WTC11 (cell line): Measurements from ENCODE around the gene CMC4. TPM values are rescaled to one million over a fixed set of nuclear protein-coding genes. Genes with fewer than 3 reads are reported as not detected.

ENCODE experiments used
- ATAC-seq: fragments of 200-7000 bp; cut with Tn5 transposase; 2 replicates; pipeline ENCODE4 v1.10.0; 2021; ENCODE audit warnings: mild to moderate bottlenecking, moderate library complexity
- Bru-seq: library from RNA; stranded (reverse); fragments of 400-500 nt; gene quantifications from one replicate; lab custom pipeline; 2021; lab: Mats Ljungman, UMichigan
- CTCF ChIA-PET: fragments of 300-600 bp; sonication (Branson Sonifier 250); formaldehyde crosslinking; loops from one replicate; lab custom pipeline; 2021; ENCODE audit warnings: antibody characterized with exemption; lab: Charles Lee
- POLR2A ChIA-PET: fragments of 350-600 bp; sonication (Branson Sonifier 250); formaldehyde crosslinking; loops from one replicate; lab custom pipeline; 2021; ENCODE audit warnings: antibody characterized with exemption; lab: Charles Lee
- DNase-seq: peaks from one replicate; pipeline ENCODE4 v3.0.0; 2021; ENCODE audit warnings: low spot score
- H3K27ac Mint-ChIP-seq: 2 replicates; pipeline ENCODE4 v1.8.0; 2021; ENCODE audit warnings: mixed read lengths
- H3K27me3 Mint-ChIP-seq: 2 replicates; pipeline ENCODE4 v1.8.0; 2021; ENCODE audit warnings: low read depth, mild to moderate bottlenecking, moderate library complexity, mixed read lengths
- H3K36me3 Mint-ChIP-seq: 2 replicates; pipeline ENCODE4 v1.8.0; 2021; ENCODE audit warnings: mixed read lengths
- H3K4me1 Mint-ChIP-seq: 2 replicates; pipeline ENCODE4 v1.8.0; 2022; ENCODE audit warnings: mixed read lengths
- H3K4me3 Mint-ChIP-seq: 2 replicates; pipeline ENCODE4 v1.8.0; 2021; ENCODE audit warnings: mild to moderate bottlenecking, moderate library complexity, mixed read lengths
- H3K9me3 Mint-ChIP-seq: 2 replicates; pipeline ENCODE4 v1.8.0; 2021; ENCODE audit warnings: mixed read lengths
- AFF4 ChIP-seq: sonication (generic); formaldehyde crosslinking; IDR thresholded peaks from 2 replicates; pipeline ENCODE4 v1.8.1; 2023; ENCODE audit warnings: mild to moderate bottlenecking, missing genetic modification reagents, borderline replicate concordance
- CBFB ChIP-seq: sonication (generic); formaldehyde crosslinking; IDR thresholded peaks from 2 replicates; pipeline ENCODE4 v1.8.1; 2022; ENCODE audit warnings: mild to moderate bottlenecking, low read depth, missing genetic modification reagents
- EMX1 ChIP-seq: fragments of 250-450 bp; sonication (Bioruptor Pico); IDR thresholded peaks from 2 replicates; pipeline ENCODE4 v1.8.0; 2021; ENCODE audit warnings: mild to moderate bottlenecking
- JUN ChIP-seq: sonication (generic); formaldehyde crosslinking; IDR thresholded peaks from 2 replicates; pipeline ENCODE4 v1.8.0; 2023; ENCODE audit warnings: mild to moderate bottlenecking, missing genetic modification reagents
- MXD4 ChIP-seq: fragments of 250-450 bp; sonication (Bioruptor Pico); IDR thresholded peaks from 2 replicates; pipeline ENCODE4 v1.8.0; 2021; ENCODE audit warnings: mild to moderate bottlenecking, moderate library complexity, borderline replicate concordance
- NR2C2 ChIP-seq: sonication (generic); formaldehyde crosslinking; IDR thresholded peaks from 2 replicates; pipeline ENCODE4 v1.8.0; 2022; ENCODE audit warnings: mild to moderate bottlenecking, missing genetic modification reagents
- NR3C1 ChIP-seq: sonication (generic); formaldehyde crosslinking; conservative IDR thresholded peaks from 2 replicates; pipeline ENCODE4 v1.8.1; 2023; ENCODE audit warnings: low read depth, mild to moderate bottlenecking, missing genetic modification reagents
- PREB ChIP-seq: sonication (generic); formaldehyde crosslinking; IDR thresholded peaks from 2 replicates; pipeline ENCODE4 v1.8.1; 2022; ENCODE audit warnings: mild to moderate bottlenecking, missing genetic modification reagents, moderate library complexity, borderline replicate concordance
- SP1 ChIP-seq: sonication (generic); formaldehyde crosslinking; conservative IDR thresholded peaks from 2 replicates; pipeline ENCODE4 v1.8.1; 2022; ENCODE audit warnings: missing genetic modification reagents
- TCF7 ChIP-seq: sonication (generic); formaldehyde crosslinking; IDR thresholded peaks from 2 replicates; pipeline ENCODE4 v1.8.0; 2022; ENCODE audit warnings: mild to moderate bottlenecking, low read depth, missing genetic modification reagents, moderate library complexity
- TP53 ChIP-seq: sonication (generic); formaldehyde crosslinking; IDR thresholded peaks from 2 replicates; pipeline ENCODE4 v1.8.1; 2023; ENCODE audit warnings: mild to moderate bottlenecking, missing genetic modification reagents
- ZMAT4 ChIP-seq: fragments of 250-450 bp; sonication (Bioruptor Pico); IDR thresholded peaks from 2 replicates; pipeline ENCODE4 v1.9.0; 2021; ENCODE audit warnings: mild to moderate bottlenecking
- ZNF232 ChIP-seq: sonication (generic); formaldehyde crosslinking; IDR thresholded peaks from 2 replicates; pipeline ENCODE4 v1.8.0; 2022; ENCODE audit warnings: mild to moderate bottlenecking, missing genetic modification reagents
- ZNF281 ChIP-seq: sonication (generic); formaldehyde crosslinking; IDR thresholded peaks from 2 replicates; pipeline ENCODE4 v1.8.0; 2023; ENCODE audit warnings: mild to moderate bottlenecking, missing genetic modification reagents
- ZNF317 ChIP-seq: sonication (generic); formaldehyde crosslinking; IDR thresholded peaks from 2 replicates; pipeline ENCODE4 v1.8.1; 2023; ENCODE audit warnings: low read depth, mild to moderate bottlenecking, moderate library complexity, missing genetic modification reagents, borderline replicate concordance
- ZNF416 ChIP-seq: fragments of 250-450 bp; sonication (Bioruptor Pico); IDR thresholded peaks from 2 replicates; pipeline ENCODE4 v1.9.0; 2021; ENCODE audit warnings: mild to moderate bottlenecking, inconsistent platforms
- ZNF423 ChIP-seq: fragments of 250-450 bp; sonication (Bioruptor Pico); IDR thresholded peaks from 2 replicates; pipeline ENCODE4 v2.1.2; 2022; ENCODE audit warnings: mild to moderate bottlenecking, moderate library complexity
- long read RNA-seq, 3 experiments: library from RNA in 1 of 3; library from capped mRNA in 1 of 3; library from polyadenylated mRNA in 1 of 3; unstranded in 2 of 3; stranded (forward) in 1 of 3; transcript quantifications; one replicate each; pipeline ENCODE4 v2.0.0, GENCODE V29; 2021
- total RNA-seq: library from RNA; stranded (reverse); gene quantifications from 3 replicates; pipeline ENCODE4 v1.2.3, GENCODE V29; 2021
- TF ChIP-seq, protein P1 (sequence below): fragments of 250-450 bp; sonication (Bioruptor Pico); IDR thresholded peaks from 2 replicates; pipeline ENCODE4 v1.9.0; 2021; ENCODE audit warnings: moderate library complexity, mild to moderate bottlenecking, inconsistent platforms, borderline replicate concordance

The CMC4 gene
- total RNA-seq: 3.0 to 6.4 TPM (median 5.9 TPM) in 3 replicates
- Bru-seq, nascent RNA: percentile 72 among the genes with signal in this experiment
- long read RNA-seq, experiment 1, transcript CMC4-202 (3 exons, 1,107 nt): major isoform, 9 of 11 reads
- long read RNA-seq, experiment 1, partial matches to known transcripts: 0 of 11 reads
- long read RNA-seq, experiment 1, other reads (novel, unspliced or antisense): 2 of 11 reads
- long read RNA-seq, experiment 2, transcript CMC4-202 (3 exons, 1,107 nt): major isoform, 10 of 16 reads
- long read RNA-seq, experiment 2, partial matches to known transcripts: 0 of 16 reads
- long read RNA-seq, experiment 2, other reads (novel, unspliced or antisense): 6 of 16 reads
- long read RNA-seq, experiment 3, transcript CMC4-202 (3 exons, 1,107 nt): major isoform, 9 of 9 reads
- long read RNA-seq, experiment 3, partial matches to known transcripts: 0 of 9 reads
- long read RNA-seq, experiment 3, other reads (novel, unspliced or antisense): 0 of 9 reads

- TF ChIP-seq, protein P1, sequence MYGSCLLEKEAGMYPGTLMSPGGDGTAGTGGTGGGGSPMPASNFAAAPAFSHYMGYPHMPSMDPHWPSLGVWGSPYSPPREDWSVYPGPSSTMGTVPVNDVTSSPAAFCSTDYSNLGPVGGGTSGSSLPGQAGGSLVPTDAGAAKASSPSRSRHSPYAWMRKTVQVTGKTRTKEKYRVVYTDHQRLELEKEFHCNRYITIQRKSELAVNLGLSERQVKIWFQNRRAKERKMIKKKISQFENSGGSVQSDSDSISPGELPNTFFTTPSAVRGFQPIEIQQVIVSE (CRISPR knock-in tag): no peak
- peak; percentile 58; the same call in 1 of the 2 replicates for TF ChIP-seq SP1 (CRISPR knock-in tag)
- ChIA-PET POLR2A (no interaction called here), CTCF (interaction anchor here (0.7 to 1.0 kb wide), 2 partner anchors 15 to 16 kb away, joined by 3 read pairs; no protein-coding TSS in a partner anchor)
- peak; percentile 97 for ATAC-seq
- Mint-ChIP-seq H3K4me3 (peak within 1 kb of the TSS; percentile 90), H3K27ac (peak within 1 kb of the TSS; percentile 93), H3K27me3 (no peaks in the 10 kb centered on the region), H3K36me3 (peaks cover 27% of the 10 kb centered on the region), H3K9me3 (no peaks in the 10 kb centered on the region), H3K4me1 (peaks cover 17% of the 10 kb centered on the region)
- peak; percentile 75 for DNase-seq
Measured at GRCh38 chrX:155070975-155071693, at the start of gene CMC4, which contains the start of the genes BRCC3 and MTCP1. TSS of gene CMC4 (minus strand) at chrX:155071136. CDS start at chrX:155064023, 7,113 bp downstream. TSS of gene BRCC3 (plus strand) at chrX:155071508. CDS start at chrX:155071528, 20 bp downstream. TSS of gene MTCP1 (minus strand) at chrX:155071136. CDS start at chrX:155066010, 5,126 bp downstream.

DNA sequence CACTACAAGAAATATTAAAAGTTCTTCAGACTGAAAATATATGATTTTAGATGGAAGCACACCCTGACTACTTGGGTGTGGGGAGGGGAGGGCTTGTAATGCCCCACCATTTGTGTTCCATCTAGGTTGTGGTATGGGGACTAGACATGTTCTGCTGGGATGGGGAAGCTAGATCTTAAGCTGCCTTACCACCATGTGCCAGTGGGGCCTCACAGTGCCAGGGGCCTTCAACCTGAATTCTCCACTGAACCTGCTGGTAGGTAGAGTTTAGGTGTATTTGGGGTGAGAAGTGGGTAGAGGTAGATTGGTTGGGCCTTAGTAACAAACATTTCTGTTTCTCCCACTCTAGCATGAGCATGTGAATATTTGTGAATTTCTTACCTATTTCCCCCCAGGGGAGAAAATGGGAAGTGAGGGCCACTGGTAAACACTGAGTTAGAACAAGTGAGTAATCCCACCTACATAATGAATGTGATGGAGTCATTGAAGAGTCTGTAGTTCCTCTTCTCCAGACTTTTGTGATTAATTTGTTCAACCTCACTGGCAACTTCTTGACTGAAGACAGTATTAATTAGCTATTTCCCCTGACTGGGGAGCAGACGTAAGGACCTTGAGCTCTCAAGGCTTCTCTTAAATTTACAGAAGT lies 44.4 kb upstream of the CMC4 start:
- H3K36me3 Mint-ChIP-seq: peaks cover 15% of the 10 kb centered on the region; the same call in 1 of the 2 replicates
- ATAC-seq (no peak), DNase-seq (no peak)
- ChIA-PET POLR2A (no interaction called here), CTCF (no interaction called here)
- peaks cover 5% of the 10 kb centered on the region; the same call in 1 of the 2 replicates for H3K9me3 Mint-ChIP-seq
- TF ChIP-seq EMX1 (CRISPR knock-in tag): no peak
- H3K27me3 Mint-ChIP-seq: no peaks in the 10 kb centered on the region
- no peak overlapping the region for H3K27ac Mint-ChIP-seq
- no peaks in the 10 kb centered on the region for H3K4me1 Mint-ChIP-seq
- no peak overlapping the region for H3K4me3 Mint-ChIP-seq

- Mint-ChIP-seq H3K27ac (no peak overlapping the region), H3K4me3 (no peak overlapping the region), H3K4me1 (no peaks in the 10 kb centered on the region), H3K9me3 (peaks cover 5% of the 10 kb centered on the region; the same call in 1 of the 2 replicates), H3K27me3 (no peaks in the 10 kb centered on the region), H3K36me3 (peaks cover 11% of the 10 kb centered on the region; the same call in 1 of the 2 replicates)
- POLR2A ChIA-PET: no interaction called here
- CTCF ChIA-PET: no interaction called here
- DNase-seq (no peak), ATAC-seq (no peak)
- TF ChIP-seq JUN (CRISPR knock-in tag) (no peak), ZMAT4 (CRISPR knock-in tag) (no peak), ZNF423 (CRISPR knock-in tag) (no peak), CBFB (CRISPR knock-in tag) (no peak), AFF4 (CRISPR knock-in tag) (no peak), NR2C2 (no peak), TCF7 (CRISPR knock-in tag) (no peak), ZNF232 (no peak), ZNF281 (CRISPR knock-in tag) (no peak), ZNF317 (CRISPR knock-in tag) (no peak), PREB (CRISPR knock-in tag) (no peak), MXD4 (no peak), ZNF416 (CRISPR knock-in tag) (no peak), NR3C1 (CRISPR knock-in tag) (no peak), TP53 (no peak)
Measured at GRCh38 chrX:155113097-155113496, 42.2 kb upstream of the CMC4 start.
